Right forelimb (tissue), 1 donor: ENCODE data around the gene TMTC1.

Experiments
- DNase-seq: peaks from one replicate; pipeline ENCODE4 v3.0.0-alpha.2; 2018

Gene TMTC1

DNA sequence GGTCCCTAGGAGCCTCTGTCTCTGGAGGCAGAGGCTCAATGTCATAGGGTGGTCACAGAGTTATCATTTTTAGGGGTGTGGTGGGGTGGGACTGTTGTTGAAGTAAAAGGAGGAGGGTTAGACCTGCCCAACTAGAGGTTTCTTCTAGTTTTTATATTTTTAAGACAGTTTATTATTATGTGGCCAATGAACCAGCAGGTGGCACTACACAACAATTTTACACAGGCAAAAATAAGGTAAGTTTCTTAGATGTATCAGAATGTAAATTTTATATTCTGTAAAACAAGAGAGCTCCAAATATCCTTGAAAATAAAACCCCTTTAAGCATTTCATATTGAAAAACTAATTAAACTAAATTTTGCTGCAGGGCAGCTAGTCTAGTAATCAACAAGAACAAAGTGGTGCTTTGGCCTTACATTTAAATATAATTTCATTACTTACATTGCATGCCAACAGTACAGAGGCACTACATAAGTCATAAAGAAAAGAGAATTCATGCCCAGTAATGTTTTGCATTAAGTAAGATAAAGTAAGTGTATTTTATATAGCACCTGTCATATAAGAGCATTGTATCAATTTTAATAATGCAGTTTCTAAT is 264.1 kb downstream of the TMTC1 start:
- DNase-seq, result no peak

DNA sequence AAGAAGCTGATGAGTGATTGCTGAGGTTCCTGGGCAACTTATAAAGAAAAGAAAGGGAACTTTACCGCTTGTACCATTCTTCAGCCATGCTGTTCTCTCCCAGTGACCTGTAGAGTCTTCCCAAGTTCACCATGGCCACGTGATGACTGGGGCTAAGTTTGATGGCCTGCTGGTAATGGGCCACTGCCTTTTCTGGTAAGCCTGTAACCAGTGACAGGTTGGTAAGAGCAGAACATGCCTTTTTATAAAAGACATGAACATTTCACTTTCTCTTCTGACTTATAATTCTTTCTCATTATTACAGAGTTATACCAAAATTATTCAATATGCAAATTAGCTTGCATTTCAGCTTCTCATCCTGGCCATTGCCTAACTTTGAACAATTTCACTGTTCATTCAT is 265.3 kb downstream of the TMTC1 start:
- no peak for DNase-seq

DNA sequence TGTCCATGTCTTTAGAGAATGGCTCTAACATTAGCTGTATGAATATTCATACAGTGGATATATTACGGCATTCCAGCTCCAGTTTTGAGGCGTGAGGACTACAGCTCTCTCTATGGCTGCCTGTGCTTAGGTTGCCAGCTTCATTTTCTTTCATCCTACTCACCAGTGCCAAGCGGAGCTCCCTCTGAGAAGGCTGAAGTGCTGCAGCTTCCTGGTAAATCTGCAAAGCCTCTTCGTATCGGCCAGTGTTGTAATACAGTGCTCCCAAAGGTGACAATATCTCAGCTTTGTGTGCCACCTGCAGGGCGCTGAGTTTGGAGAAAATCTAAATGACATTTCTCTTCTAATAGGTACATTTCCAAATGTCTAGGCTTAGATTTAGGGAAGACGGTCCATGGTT is 266.5 kb downstream of the TMTC1 start:
- DNase-seq, result no peak

DNA sequence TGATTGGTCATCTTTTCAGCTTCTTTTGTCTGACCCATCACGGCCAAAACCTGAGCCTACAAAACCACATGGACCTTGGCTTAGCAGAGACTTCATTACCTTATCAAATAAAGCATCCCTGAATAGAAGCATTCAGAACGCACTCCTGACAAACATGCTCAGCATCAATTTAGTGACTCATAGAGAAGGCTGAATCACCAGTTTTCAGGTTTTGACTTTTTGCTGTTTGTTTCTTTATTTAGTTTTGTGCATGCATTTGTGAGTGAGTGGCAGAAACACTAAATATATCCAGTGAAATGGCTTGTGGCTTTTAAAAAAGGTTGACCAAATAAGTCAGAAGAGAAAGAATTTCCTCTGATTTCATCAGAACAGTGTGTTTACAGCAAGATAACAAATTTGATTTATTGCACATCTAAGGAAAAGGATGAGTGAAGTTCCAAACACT is 267.3 kb downstream of the TMTC1 start:
- DNase-seq, result no peak

DNA sequence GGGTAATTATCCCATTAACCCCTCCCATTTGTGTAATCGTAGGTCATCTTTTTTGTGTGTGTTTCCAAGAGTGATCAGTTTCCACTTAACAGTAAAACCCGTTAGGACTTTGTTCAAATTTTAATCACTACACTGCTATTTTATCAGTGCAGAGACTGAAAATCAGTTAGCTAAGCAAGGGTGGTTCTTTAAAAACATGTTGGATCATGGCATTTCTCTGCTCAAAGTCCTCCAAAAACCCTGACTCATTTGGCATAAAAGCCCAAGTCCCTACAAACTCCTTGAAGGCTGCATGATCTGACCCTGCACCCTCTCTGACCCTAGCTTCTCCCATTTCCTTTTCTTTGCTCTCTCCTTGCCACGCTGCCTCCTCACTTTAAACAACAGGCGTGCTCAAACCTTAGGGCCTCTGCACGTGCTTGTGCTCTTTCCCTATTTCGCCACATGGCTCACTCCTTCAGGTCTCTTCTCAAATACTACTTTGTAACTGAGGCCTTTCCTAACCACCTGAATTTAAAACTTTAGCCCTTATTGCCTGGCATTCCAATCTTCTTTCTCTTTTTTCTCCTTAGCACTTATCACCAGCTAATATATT is 273.1 kb downstream of the TMTC1 start:
- DNase-seq, result no peak

DNA sequence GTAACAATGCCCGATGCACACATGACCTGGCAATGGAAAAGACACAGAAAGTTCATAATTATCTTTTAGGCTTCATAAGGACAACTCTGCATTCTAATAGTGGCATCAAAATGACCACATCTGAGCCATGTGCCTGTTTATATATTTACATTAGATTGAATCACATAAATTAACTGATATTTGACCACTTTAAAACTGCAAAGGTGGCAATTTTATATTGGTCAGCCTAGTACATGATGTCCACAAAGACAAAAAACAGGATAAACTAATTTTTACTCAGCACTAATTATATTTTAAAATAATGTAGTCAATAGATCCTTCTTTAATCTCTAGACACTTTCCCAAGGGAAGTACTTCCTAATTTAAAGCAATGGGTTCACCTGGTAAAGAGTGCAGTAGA is 274.2 kb downstream of the TMTC1 start:
- DNase-seq, result no peak

DNA sequence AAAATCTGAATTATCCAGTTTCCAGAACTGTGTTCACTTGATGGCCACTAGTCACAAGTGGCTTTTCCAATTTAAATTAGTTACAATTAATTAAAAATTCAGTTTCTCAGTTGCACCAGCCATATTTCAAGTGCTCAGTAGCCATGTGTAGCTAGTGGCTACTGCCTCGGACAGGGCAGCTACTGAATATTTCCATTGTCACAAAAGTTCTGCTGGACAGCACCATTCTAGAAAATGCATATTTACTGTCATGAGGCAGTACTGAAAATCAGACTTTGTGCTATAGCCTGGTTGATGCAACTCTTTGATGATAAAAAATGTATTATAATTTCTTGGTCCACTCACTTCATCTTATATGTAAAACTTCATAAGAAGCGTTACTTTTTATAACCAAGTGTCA is 274.8 kb downstream of the TMTC1 start:
- DNase-seq, result no peak

DNA sequence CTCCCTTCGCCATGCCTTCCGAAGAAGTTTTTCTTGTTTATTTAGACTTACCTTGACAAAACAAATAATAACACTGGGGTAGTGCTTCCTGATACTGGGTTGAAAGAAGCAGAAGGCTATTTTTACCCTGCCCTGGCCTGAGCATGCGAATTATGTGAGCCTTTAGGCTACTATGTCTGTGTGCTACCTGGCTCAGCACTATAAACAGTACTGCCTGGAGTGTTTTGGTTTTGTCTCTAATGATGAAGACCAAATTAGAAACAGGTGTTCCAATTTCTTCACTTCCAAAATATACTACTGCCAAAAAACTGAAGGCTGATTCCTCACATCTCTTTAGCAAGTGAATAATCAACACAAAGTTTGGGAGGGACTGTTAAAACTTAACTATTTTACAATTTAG is 278.6 kb downstream of the TMTC1 start:
- no peak for DNase-seq

DNA sequence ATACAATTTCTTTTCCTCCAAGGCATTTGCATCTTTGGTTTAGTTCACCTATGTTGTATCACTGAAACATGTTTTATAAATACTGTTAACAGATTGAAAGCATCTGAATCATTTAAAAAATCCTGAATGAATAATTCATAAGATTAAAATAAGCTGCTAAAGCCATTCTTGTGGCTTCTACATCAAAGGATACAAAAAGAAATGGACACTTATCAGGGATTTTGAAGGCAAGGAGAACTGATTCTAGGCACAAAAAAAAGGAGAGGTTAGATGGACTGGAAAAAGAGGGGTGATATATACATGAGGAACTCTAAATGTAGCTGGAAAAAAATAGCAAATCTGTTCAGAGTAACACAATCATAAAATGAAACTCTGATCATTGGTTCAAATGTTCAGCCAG is 280.5 kb downstream of the TMTC1 start:
- DNase-seq, result no peak

DNA sequence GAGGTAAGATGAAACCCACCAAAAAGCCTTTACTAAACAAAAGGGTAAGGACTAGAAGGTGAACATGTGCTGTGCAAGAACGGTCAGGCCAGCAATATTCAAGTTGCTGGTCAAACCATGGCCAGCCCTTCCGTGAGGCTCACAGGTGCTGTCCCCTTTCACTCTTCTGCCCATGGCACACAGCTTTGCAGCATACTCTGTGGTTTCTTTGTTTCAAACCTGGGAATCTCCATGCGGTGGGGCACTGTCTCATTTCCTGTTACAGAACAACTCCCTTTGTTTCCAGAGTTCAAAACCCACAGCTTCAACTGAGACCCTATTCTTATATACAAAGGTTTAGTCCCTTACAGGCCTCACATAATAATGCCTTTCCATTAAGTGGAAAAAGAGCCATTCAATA is 284.5 kb downstream of the TMTC1 start:
- no peak for DNase-seq

DNA sequence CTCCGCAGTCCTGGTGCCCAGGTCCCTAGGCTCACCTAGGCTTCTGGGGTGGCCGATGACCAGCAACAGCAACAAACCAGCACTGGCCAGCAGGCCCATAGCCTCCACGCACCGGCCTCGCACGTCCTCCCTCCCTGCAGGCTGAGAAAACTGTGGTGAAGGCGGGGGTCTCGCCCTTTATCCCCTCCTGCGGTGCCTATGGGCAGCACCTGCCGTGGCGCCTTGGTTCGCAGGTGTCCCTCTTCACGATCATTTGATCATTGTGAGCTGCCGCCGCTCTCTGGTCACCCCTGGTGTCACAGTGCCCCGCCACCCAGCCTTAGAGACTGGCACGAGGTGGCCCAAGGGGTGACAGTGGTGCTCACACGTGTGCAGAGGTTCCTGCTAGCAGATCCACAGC is 286.2 kb downstream of the TMTC1 start, which contains the start of gene OVCH1:
Gene OVCH1, minus strand, starts transcription at position 99 of the 400 bp plus-strand sequence. Its CDS starts 0 bp downstream, at position 99.
- DNase-seq, result no peak

DNA sequence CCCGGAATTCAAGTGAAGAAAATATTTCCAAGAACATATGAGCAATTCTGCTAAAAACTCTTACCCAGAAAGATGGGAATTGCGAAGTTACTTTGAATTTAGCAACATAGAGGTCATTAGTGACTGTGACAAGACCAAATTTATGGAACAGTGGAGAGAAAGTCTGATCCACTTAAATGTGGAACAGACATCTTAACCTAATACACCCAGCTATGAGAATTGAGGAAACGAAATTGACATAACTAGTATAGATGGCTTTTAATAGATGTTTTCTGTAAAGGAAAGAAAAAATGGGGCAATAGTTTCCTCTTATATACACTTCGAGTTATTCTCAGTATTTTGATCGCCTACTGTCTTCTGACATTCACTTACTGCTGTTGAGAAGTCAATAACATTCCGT is 290.9 kb downstream of the TMTC1 start:
- DNase-seq, result no peak

DNA sequence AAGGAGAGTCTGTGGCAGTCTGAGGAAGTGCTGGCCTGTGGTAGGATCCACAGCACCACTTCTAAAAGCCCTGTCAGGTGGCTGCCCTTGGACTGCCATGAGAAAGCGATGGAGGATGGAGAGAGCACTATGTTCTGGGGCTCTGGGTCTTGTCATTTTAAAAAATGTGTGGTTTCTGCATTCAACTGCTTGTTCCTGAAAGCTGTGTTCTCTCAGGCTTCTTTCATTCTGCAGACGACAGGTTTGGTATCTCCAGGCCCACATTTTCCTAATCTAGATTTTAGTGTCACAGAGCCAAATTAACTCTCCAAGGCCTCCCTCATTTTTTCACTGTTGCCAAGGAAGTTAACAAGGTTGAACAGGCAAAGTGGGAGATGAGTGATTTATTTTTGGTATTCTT is 296.8 kb downstream of the TMTC1 start:
- DNase-seq, result no peak

DNA sequence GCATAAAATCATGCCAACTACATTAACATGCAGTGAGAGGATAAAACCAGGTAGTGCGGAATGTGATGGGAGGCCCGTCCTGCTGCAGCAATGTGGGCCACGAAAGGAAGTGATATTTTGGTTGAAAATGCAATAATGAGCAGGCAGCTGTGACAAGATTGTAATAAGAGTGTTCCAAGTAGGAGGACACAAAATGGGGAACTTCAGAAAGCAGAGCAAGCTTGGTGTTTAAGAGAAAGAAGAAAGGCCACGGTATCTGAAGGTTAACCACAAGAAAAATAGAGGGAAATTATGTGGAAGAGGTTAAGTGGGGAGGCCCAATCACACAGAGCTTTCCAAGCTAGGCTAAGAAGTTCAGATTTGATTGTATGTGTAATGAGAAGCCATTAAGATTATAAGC is 320.5 kb downstream of the TMTC1 start:
- DNase-seq, result no peak

DNA sequence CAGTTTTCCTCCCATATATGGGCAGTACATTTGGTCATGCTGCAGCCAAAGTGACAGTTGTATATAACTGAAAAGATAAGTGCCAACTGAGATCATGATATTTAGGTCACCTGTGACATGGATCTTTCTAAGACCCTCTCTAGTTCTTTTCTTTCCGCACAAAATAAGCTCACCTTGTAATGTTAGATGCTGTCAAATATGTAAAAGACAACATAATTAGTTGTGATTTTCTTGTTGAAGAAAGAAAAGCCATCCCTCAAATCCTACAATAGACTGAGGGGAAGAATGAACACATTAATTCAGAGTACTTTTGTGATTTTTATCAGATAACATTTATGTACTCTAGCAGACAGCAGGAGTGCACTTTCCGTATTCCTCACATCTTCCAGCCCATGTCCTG is 323.7 kb downstream of the TMTC1 start:
- DNase-seq, result no peak

DNA sequence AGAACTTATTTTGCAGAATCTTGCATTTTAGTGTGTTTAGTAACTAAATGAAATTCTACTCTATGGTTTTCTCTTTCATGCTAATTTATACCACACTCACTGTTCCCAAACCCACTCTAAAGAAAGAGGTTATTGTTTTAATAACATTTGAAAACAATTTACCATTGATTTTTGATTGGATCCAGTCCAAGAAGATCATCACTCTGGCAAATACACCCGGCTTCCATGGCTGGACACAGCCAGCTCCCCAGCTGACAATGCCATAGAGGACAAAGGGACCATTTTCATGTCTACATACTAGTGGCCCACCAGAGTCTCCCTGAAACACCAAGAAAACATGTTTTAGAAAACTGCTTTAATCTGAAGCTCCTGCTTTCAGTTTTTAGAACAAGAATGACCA is 328.7 kb downstream of the TMTC1 start:
- DNase-seq, result no peak

DNA sequence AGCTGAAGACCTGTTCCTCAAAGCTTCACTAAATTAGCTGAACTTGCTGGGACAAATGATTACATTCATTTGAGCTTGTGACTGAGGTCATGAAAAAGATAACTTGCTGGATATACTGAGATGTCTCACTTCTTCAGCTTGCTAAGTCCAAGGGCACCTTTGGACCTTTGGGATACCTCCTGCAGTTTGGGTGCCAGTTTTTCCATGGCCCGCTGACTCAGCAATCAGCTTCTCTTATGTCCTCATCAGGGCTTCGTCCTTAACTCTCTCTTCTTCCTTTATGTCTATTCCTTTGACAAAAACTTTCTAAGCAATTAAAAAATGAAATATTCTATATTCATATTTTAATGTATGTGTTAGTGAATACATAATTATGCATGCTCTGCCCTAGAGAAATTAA is 331.9 kb downstream of the TMTC1 start:
- DNase-seq, result no peak
